NCI-H524 (cell line): ENCODE results near the gene NRXN3.

Experiments
- DNase-seq, 2 experiments: peaks; one replicate each; lab custom pipeline; 2025; lab: John Stamatoyannopoulos, UW

NRXN3 gene

GRCh38 chr14:78927261-78927660, 757.1 kb downstream of the NRXN3 start:
- DNase-seq: no peak

- DNase-seq: no peak
Measured at GRCh38 chr14:78933166-78933565, 763.0 kb downstream of the NRXN3 start.

- peak; percentile 17 to 57 for DNase-seq
Measured at GRCh38 chr14:78933948-78934524, 763.9 kb downstream of the NRXN3 start.

- DNase-seq: peak; percentile 66 to 95
Measured at GRCh38 chr14:78946949-78947348, 776.8 kb downstream of the NRXN3 start.

- no peak for DNase-seq
Measured at GRCh38 chr14:78947681-78948080, 777.5 kb downstream of the NRXN3 start.

GRCh38 chr14:78950649-78951048, 780.5 kb downstream of the NRXN3 start:
- DNase-seq: no peak

- DNase-seq: no peak
Measured at GRCh38 chr14:78951602-78952001, 781.4 kb downstream of the NRXN3 start.

- DNase-seq: peak; percentile 89 to 96
Measured at GRCh38 chr14:78959674-78960264, 789.6 kb downstream of the NRXN3 start.

GRCh38 chr14:78967111-78967809, 797.1 kb downstream of the NRXN3 start:
- no peak for DNase-seq

GRCh38 chr14:78968265-78968664, 798.1 kb downstream of the NRXN3 start:
- DNase-seq: no peak

GRCh38 chr14:78970677-78971076, 800.5 kb downstream of the NRXN3 start:
- peak in 1 of 2 experiments; percentile 46 for DNase-seq

GRCh38 chr14:78972440-78972839, 802.3 kb downstream of the NRXN3 start:
- DNase-seq: no peak

- DNase-seq: no peak
Measured at GRCh38 chr14:78974691-78975090, 804.5 kb downstream of the NRXN3 start.

GRCh38 chr14:78975734-78976133, 805.6 kb downstream of the NRXN3 start:
- no peak for DNase-seq

GRCh38 chr14:78978896-78979295, 808.7 kb downstream of the NRXN3 start:
- DNase-seq: peak; percentile 59 to 77

- DNase-seq: no peak
Measured at GRCh38 chr14:78982551-78982950, 812.4 kb downstream of the NRXN3 start.

- DNase-seq: no peak
Measured at GRCh38 chr14:78983126-78983525, 813.0 kb downstream of the NRXN3 start.

- DNase-seq: no peak
Measured at GRCh38 chr14:78985668-78986381, 815.7 kb downstream of the NRXN3 start.

- no peak for DNase-seq
Measured at GRCh38 chr14:78986989-78987388, 816.8 kb downstream of the NRXN3 start.

GRCh38 chr14:78989221-78989620, 819.0 kb downstream of the NRXN3 start:
- no peak for DNase-seq

GRCh38 chr14:78992867-78993266, 822.7 kb downstream of the NRXN3 start:
- no peak for DNase-seq

- DNase-seq: peak; percentile 15 to 45
Measured at GRCh38 chr14:78997811-78998210, 827.6 kb downstream of the NRXN3 start.

- no peak for DNase-seq
Measured at GRCh38 chr14:79009286-79009685, 839.1 kb downstream of the NRXN3 start.
